Osteoblast (primary cell): ENCODE data around the gene ATP7B. TPM values are rescaled to one million over a fixed set of nuclear protein-coding genes. Genes with fewer than 3 reads are reported as not detected.

Experiments
- DNase-seq: peaks from one replicate; pipeline ENCODE4 v3.0.0; 2011; ENCODE audit warnings: low spot score, mixed read lengths; ENCODE audit not compliant: insufficient read length; ENCODE audit errors: missing footprints
- H2AFZ ChIP-seq: 2 replicates; pipeline ENCODE4 v1.6.0; 2011; ENCODE audit warnings: mild to moderate bottlenecking, low read length
- H3K27ac ChIP-seq: 2 replicates; pipeline ENCODE4 v1.5.1; 2011; ENCODE audit warnings: mild to moderate bottlenecking, low read depth, low read length, moderate library complexity
- H3K27me3 ChIP-seq: 2 replicates; pipeline ENCODE4 v1.6.0; 2012; ENCODE audit warnings: mild to moderate bottlenecking, control low read depth, inconsistent platforms, low read length, moderate library complexity; ENCODE audit not compliant: insufficient read depth
- H3K36me3 ChIP-seq: 2 replicates; pipeline ENCODE4 v1.5.1; 2011; ENCODE audit warnings: mild to moderate bottlenecking, low read length, control low read depth, moderate library complexity; ENCODE audit not compliant: insufficient read depth
- H3K4me1 ChIP-seq: 2 replicates; pipeline ENCODE4 v1.5.1; 2011; ENCODE audit warnings: mild to moderate bottlenecking, low read length, control low read depth, moderate library complexity; ENCODE audit not compliant: insufficient read depth
- H3K4me2 ChIP-seq: 2 replicates; pipeline ENCODE4 v1.6.0; 2011; ENCODE audit warnings: mild to moderate bottlenecking, low read length; ENCODE audit not compliant: insufficient read depth
- H3K4me3 ChIP-seq: fragments of 200-600 bp; sonication (generic); 3 replicates; pipeline ENCODE4 v1.5.1; 2012; ENCODE audit warnings: mild to moderate bottlenecking, low read length, inconsistent platforms; ENCODE audit not compliant: insufficient read depth
- H3K79me2 ChIP-seq: 2 replicates; pipeline ENCODE4 v1.6.0; 2012; ENCODE audit warnings: mild to moderate bottlenecking, low read length, control low read depth, inconsistent platforms; ENCODE audit not compliant: insufficient read depth
- H3K9me3 ChIP-seq: 2 replicates; pipeline ENCODE4 v1.5.1; 2011; ENCODE audit warnings: low read depth, low read length, control low read depth
- H4K20me1 ChIP-seq: 2 replicates; pipeline ENCODE4 v1.6.0; 2012; ENCODE audit warnings: mild to moderate bottlenecking, low read length, control low read depth; ENCODE audit not compliant: insufficient read depth
- CTCF ChIP-seq: IDR thresholded peaks from 2 replicates; pipeline ENCODE4 v1.5.1; 2011; ENCODE audit warnings: mild to moderate bottlenecking, low read depth, low read length, moderate library complexity; ENCODE audit errors: extremely low read depth
- total RNA-seq: library from RNA; depleted of rRNA; stranded (reverse); fragments of >200 nt; gene quantifications from 2 replicates; pipeline ENCODE4 v1.2.3, GENCODE V29; 2012

The ATP7B gene
- total RNA-seq, 1 donor: 4.0 TPM

GRCh38 chr13:51950722-51951121 lies 60.5 kb downstream of the ATP7B start:
- H3K27ac ChIP-seq: no peak overlapping the region
- no peaks in the 10 kb centered on the region for H4K20me1 ChIP-seq
- no peak overlapping the region for H3K4me3 ChIP-seq
- no peak for TF ChIP-seq CTCF
- H3K9me3 ChIP-seq: no peaks in the 10 kb centered on the region
- no peak overlapping the region for H2AFZ ChIP-seq
- no peak overlapping the region for H3K4me2 ChIP-seq
- H3K36me3 ChIP-seq: no peaks in the 10 kb centered on the region
- no peak for DNase-seq
- no peaks in the 10 kb centered on the region for H3K4me1 ChIP-seq
- no peaks in the 10 kb centered on the region for H3K79me2 ChIP-seq
- H3K27me3 ChIP-seq: no peaks in the 10 kb centered on the region

- Histone ChIP-seq H3K36me3 (no peaks in the 10 kb centered on the region), H3K79me2 (no peaks in the 10 kb centered on the region), H3K4me2 (no peak overlapping the region), H4K20me1 (no peaks in the 10 kb centered on the region), H3K4me3 (no peak overlapping the region), H3K27ac (no peak overlapping the region), H3K27me3 (no peaks in the 10 kb centered on the region), H3K4me1 (no peaks in the 10 kb centered on the region), H3K9me3 (no peaks in the 10 kb centered on the region), H2AFZ (no peak overlapping the region)
- no peak for DNase-seq
- TF ChIP-seq CTCF: no peak
Observed at GRCh38 chr13:51946163-51946669, 65.0 kb downstream of the ATP7B start.

DNA sequence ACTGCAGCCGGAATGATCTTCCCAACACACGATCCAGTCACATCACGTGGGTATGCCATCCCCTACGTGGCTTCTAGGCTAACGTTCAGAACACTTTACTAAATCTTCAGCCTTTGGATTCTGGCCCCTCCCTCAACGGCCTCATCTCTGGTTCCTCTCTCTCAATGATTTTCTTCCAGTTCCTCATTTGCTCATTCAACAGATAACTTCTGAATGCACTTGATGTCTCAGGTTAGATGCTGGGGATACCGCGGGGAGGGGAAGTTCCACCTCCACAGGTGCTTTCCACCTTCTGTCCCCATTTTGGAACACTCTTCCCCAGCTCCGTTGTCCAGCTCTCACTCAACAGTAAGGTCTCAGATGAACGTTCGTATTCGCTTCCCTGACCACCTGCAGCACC lies 66.1 kb downstream of the ATP7B start:
- Histone ChIP-seq H3K4me2 (no peak overlapping the region), H3K36me3 (no peaks in the 10 kb centered on the region), H3K4me3 (no peak overlapping the region), H2AFZ (no peak overlapping the region), H3K79me2 (no peaks in the 10 kb centered on the region), H3K9me3 (no peaks in the 10 kb centered on the region), H3K4me1 (no peaks in the 10 kb centered on the region), H3K27me3 (no peaks in the 10 kb centered on the region), H3K27ac (no peak overlapping the region), H4K20me1 (no peaks in the 10 kb centered on the region)
- TF ChIP-seq CTCF: no peak
- no peak for DNase-seq

DNA sequence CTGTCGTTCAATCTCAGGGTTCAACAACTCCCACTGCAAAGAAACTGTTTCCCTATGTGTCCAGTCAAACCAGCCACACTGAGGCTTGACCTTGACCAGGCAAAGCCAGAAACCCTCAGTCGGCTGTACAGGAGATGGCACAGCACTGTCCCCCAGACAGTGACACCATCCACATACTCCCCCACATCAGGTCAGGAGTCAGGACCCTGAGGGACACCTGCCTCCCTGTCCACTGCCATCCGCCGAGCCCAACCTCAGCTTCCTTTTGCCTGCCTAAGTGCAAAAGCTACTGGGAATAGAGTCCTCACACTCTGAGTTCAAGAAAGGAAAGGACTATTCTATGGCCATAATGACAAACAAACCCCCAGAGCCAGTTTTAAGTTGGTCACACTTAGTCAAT lies 66.8 kb downstream of the ATP7B start:
- Histone ChIP-seq H2AFZ (no peak overlapping the region), H3K4me2 (no peak overlapping the region), H4K20me1 (no peaks in the 10 kb centered on the region), H3K4me3 (no peak overlapping the region), H3K4me1 (no peaks in the 10 kb centered on the region), H3K9me3 (no peaks in the 10 kb centered on the region), H3K27ac (no peak overlapping the region), H3K36me3 (no peaks in the 10 kb centered on the region), H3K27me3 (no peaks in the 10 kb centered on the region), H3K79me2 (no peaks in the 10 kb centered on the region)
- TF ChIP-seq CTCF: no peak
- DNase-seq: no peak
